Right lobe of liver (tissue), 6 donors: Measurements from ENCODE around the gene SLC2A14. TPM values are rescaled to one million over a fixed set of nuclear protein-coding genes. Genes with fewer than 3 reads are reported as not detected.
"Not testable (repeated sequence)": the region's sequence is repeated elsewhere in the genome, so short reads cannot be mapped to it uniquely, and the experiment has no call there.

Source experiments
- ATAC-seq, 4 donors: fragments of 200-7000 bp; cut with Tn5 transposase; one replicate each; pipeline ENCODE4 v1.9.1; 2020; ENCODE audit warnings: mild to moderate bottlenecking in 4 of 4, moderate library complexity in 4 of 4
- DNase-seq, 3 donors: peaks; one replicate each; pipeline ENCODE4 v3.0.0-alpha.2; 2020
- H3K27ac ChIP-seq, 3 donors: fragments of 200-600 bp; one replicate each; pipeline ENCODE4 v1.8.0; 2022
- H3K27me3 ChIP-seq, 2 donors: fragments of 200-600 bp; one replicate each; pipeline ENCODE4 v1.8.0; 2022
- H3K36me3 ChIP-seq, 4 donors: fragments of 200-600 bp; sonication (generic) in 1 of 4; one replicate each; pipeline versions ENCODE4 v1.5.1 to v1.8.0; 2017 to 2022; ENCODE audit warnings: control low read depth in 1 of 4
- H3K4me1 ChIP-seq, 4 donors: fragments of 200-600 bp; sonication (generic) in 1 of 4; one replicate each; pipeline versions ENCODE4 v1.5.1 to v1.8.0; 2017 to 2022; ENCODE audit warnings: control low read depth in 1 of 4
- H3K4me3 ChIP-seq, 3 donors: fragments of 200-600 bp; one replicate each; pipeline ENCODE4 v1.8.0; 2022
- H3K9me3 ChIP-seq, 4 donors: fragments of 200-600 bp; sonication (generic) in 1 of 4; one replicate each; pipeline versions ENCODE4 v1.5.1 to v1.8.0; 2017 to 2022; ENCODE audit warnings: control low read depth in 1 of 4
- POLR2A ChIP-seq: fragments of 450-650 bp; IDR thresholded peaks from one replicate; pipeline ENCODE4 v1.6.1; 2017; ENCODE audit warnings: antibody characterized with exemption, mild to moderate bottlenecking
- WGBS: methylation state at CpG from one replicate; pipeline ENCODE4 v1.1.6; 2018; ENCODE audit warnings: low coverage, low lambda C conversion rate; ENCODE audit not compliant: insufficient coverage; ENCODE audit errors: missing lambda C conversion rate; 5-methylcytosine and 5-hydroxymethylcytosine counted together
- intact Hi-C, 2 donors: fragments of 100-400 bp; cut with DNase I; formaldehyde crosslinking; loops; one replicate each; pipeline versions ENCODE4 v1.11.2 to v1.14.1; 2022
- total RNA-seq, 6 experiments: library from RNA; depleted of rRNA in 2 of 6; stranded (reverse); fragments of >200 nt in 2 of 6; fragmentation: NEBNext Ultra II Directional in 3 of 6; extraction: Animal tissue kit (Norgen Biotek cat#: 25700) in 3 of 6; gene quantifications; one replicate each; pipeline versions ENCODE4 v1.1.0 to v1.2.4, GENCODE V29; 2016 to 2023
- TF ChIP-seq, protein P1 (sequence below), 4 donors: fragments of 200-600 bp in 3 of 4; fragments of 450-650 bp in 1 of 4; IDR thresholded peaks; one replicate each; pipeline versions ENCODE4 v1.5.1 to v1.8.0; 2016 to 2022; ENCODE audit warnings: antibody characterized with exemption in 4 of 4, mild to moderate bottlenecking in 2 of 4
- donor health status: DM: no; HTN: yes; CAD: no.
- donor health status: DM: no; HTN: no; CAD: no.
- donor health status: DM: no; HTN: no; CAD: no.
- donor health status: DM: no; HTN: yes; CAD: no.
- donor health status: DM: no; HTN: yes; CAD: no.

The SLC2A14 gene
- total RNA-seq, 6 experiments from 2014 or later: 0.18 to 110 (median 0.95) TPM

DNA sequence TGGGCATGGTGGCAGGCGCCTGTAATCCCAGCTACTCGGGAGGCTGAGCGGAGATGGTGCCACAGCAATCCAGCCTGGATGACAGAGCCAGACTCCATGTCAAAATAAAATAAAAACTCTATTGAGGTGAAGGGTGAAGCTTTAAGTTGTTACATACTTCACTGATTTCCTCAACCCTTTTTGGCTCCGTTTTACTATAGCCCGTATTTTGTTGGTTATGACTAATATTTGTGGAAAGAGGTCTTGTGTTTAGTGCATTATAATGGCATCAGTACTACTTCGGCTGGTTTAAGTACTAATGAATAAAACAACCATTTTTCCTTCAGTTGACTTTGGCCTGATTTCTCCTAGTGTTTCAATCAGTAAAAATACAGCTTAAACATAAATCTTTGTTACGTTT lies 27.0 kb upstream of the SLC2A14 start:
- H3K27ac ChIP-seq: no peak overlapping the region
- WGBS: 91% methylated on average over 7 of the region's 7 CpGs
- H3K4me1 ChIP-seq: no peaks in the 10 kb centered on the region
- no peak for TF ChIP-seq POLR2A
- TF ChIP-seq, protein P1, sequence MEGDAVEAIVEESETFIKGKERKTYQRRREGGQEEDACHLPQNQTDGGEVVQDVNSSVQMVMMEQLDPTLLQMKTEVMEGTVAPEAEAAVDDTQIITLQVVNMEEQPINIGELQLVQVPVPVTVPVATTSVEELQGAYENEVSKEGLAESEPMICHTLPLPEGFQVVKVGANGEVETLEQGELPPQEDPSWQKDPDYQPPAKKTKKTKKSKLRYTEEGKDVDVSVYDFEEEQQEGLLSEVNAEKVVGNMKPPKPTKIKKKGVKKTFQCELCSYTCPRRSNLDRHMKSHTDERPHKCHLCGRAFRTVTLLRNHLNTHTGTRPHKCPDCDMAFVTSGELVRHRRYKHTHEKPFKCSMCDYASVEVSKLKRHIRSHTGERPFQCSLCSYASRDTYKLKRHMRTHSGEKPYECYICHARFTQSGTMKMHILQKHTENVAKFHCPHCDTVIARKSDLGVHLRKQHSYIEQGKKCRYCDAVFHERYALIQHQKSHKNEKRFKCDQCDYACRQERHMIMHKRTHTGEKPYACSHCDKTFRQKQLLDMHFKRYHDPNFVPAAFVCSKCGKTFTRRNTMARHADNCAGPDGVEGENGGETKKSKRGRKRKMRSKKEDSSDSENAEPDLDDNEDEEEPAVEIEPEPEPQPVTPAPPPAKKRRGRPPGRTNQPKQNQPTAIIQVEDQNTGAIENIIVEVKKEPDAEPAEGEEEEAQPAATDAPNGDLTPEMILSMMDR (IDR thresholded peaks at IDR 0.05): no peak
- H3K36me3 ChIP-seq: no peaks in the 10 kb centered on the region
- intact Hi-C loops: no loop called here
- ATAC-seq (no peak), DNase-seq (no peak)
- H3K4me3 ChIP-seq: no peak overlapping the region
- no peaks in the 10 kb centered on the region for H3K9me3 ChIP-seq
- no peaks in the 10 kb centered on the region for H3K27me3 ChIP-seq

DNA sequence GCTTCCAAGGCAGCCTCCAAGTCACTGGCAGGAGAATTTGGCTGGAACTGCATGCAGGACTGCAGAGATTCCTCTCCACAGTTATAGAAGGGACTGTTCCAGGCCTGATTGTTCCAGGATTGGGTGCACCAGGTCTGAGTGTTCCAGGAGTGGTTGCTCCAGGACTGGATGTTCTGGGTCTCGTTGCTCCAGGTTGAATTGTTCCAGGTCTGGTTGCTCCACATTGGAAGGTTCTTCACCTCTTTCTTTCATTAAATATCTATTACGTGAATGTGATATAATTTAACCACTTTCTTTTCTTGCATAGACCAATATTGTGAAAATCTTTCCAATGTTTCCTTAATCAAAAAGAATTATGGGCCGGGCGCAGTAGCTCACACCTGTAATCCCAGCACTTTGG lies 24.0 kb upstream of the SLC2A14 start:
- H3K9me3 ChIP-seq, H3K4me1 ChIP-seq, H3K27me3 ChIP-seq, H3K27ac ChIP-seq, H3K4me3 ChIP-seq, H3K36me3 ChIP-seq, intact Hi-C loops, ATAC-seq: not testable (repeated sequence)
- peak in 1 of 3 donors; percentile 65 for DNase-seq
- 85% methylated on average over 4 of the region's 4 CpGs for WGBS

DNA sequence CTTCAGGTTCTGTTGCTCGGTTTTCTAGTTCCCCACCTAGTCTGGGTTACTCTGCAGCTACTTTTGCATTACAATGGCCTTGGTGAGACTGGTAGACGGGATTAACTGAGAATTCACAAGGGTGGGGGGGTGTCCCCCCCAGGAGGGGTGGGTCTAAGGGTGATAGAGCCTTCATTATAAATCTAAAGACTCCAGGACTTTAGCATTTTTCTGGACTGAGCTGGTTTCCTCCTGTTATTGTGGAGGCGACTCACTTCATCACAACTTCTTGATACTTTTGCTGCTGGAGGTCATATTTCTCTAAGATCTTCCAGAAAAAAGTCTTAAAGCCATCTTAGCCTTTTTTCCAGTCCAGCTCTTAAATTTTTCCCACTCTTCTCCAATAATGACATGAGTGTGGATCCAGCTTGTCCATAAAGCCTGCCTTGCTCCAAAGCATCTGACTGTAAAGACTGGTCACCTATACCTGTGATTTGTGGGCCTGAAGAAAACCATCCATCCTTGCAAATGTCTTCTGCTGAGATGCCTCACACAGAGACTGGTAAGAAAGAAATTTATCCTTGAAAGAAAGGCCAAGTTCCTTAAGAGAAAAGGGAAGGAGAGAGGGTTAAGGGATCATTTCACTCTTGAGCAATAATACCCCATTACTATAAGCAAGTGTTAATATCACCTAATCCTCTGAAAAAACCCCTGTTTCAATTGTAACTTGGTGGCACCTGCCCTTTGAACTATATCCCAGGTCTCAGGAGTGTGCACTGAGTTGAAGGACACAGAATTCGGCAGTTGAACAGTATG lies 19.7 kb upstream of the SLC2A14 start:
- TF ChIP-seq POLR2A: no peak
- TF ChIP-seq, protein P1 (IDR thresholded peaks at IDR 0.05): no peak
- no peak for DNase-seq
- Histone ChIP-seq H3K27ac (no peak overlapping the region), H3K9me3 (no peaks in the 10 kb centered on the region), H3K36me3 (no peaks in the 10 kb centered on the region), H3K4me3 (no peak overlapping the region), H3K27me3 (no peaks in the 10 kb centered on the region), H3K4me1 (peaks cover 0 to 9% (median 0%) of the 10 kb centered on the region in 4 donors)
- intact Hi-C loops: no loop called here
- 63% methylated on average over 3 of the region's 4 CpGs for WGBS
- no peak for ATAC-seq

DNA sequence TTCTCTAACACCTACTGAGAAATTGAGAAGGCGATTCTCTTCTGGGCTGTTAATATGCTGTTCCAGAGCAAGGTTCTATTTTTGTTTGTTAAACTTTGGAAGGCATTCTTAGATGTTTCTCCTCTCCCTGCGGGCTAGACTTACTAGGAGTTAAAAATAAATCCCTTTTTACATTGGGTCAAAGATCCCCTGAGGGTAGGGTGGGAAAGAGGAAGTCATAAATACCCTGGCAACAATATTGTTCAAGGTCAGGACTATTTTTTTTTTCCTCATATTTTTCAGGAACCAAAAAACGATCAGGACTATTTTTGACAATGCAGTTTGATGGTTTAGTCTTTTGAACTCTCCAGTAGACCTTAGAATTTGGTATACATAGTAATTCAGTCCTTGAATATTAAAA lies 12.0 kb upstream of the SLC2A14 start:
- no peaks in the 10 kb centered on the region for H3K9me3 ChIP-seq
- 37% methylated on average over 3 of the region's 3 CpGs for WGBS
- H3K36me3 ChIP-seq: no peaks in the 10 kb centered on the region
- TF ChIP-seq POLR2A: no peak
- TF ChIP-seq, protein P1 (IDR thresholded peaks at IDR 0.05): no peak
- no peak overlapping the region for H3K4me3 ChIP-seq
- no peaks in the 10 kb centered on the region for H3K27me3 ChIP-seq
- no peaks in the 10 kb centered on the region for H3K4me1 ChIP-seq
- H3K27ac ChIP-seq: no peak overlapping the region
- ATAC-seq: no peak
- intact Hi-C loops: no loop called here
- DNase-seq: no peak

DNA sequence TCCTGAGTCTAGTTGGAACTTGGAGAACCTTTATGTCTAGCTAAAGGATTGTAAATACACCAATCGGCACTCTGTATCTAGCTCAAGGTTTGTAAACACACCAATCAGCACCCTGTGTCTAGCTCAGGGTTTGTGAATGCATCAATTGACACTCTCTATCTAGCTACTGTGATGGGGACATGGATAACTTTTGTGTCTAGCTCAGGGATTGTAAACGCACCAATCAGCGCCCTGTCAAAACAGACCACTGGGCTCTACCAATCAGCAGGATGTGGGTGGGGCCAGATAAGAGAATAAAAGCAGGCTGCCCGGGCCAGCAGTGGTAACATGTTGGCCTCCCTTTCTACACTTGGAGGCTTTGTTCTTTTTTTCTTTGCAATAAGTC lies 9.0 kb upstream of the SLC2A14 start:
- WGBS: 81% methylated on average over 3 of the region's 4 CpGs
- not testable (repeated sequence) for ATAC-seq

DNA sequence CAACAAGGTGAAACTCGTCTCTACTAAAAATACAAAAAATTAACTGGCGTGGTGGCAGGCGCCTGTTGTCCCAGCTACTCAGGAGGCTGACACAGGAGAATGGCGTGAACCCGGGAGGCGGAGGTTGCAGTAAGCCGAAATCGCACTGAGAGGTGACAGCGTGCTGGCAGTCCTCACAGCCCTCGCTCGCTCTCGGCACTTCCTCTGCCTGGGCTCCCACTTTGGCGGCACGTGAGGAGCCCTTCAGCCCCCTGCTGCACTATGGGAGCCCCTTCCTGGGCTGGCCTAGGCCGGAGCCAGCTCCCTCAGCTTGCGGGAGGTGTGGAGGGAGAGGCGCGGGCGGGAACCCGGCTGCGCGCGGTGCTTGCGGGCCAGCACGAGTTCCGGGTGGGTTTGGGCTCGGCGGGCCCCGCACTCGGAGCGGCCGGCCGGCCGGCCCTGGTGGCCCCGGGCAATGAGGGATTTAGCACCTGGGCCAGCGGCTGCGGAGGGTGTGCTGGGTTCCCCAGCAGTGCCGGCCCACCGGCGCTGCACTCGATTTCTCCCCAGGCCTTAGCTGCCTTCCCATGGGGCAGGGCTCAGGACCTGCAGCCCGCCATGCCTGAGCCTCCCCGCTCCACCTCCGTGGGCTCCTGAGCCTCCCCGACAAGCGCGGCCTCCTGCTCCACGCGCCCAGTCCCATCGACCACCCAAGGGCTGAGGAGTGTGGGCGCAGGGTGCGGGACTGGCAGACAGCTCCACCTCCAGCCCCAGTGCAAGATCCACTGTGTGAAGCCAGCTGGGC lies 8.4 kb upstream of the SLC2A14 start:
- H3K4me3 ChIP-seq, ATAC-seq, DNase-seq, H3K36me3 ChIP-seq, H3K4me1 ChIP-seq, intact Hi-C loops, H3K27me3 ChIP-seq, H3K27ac ChIP-seq, H3K9me3 ChIP-seq: not testable (repeated sequence)
- WGBS: no CpG with 5 or more reads among the region's 52 CpGs

More for the DNA sequence above, 9.0 kb upstream of the SLC2A14 start:
- intact Hi-C loops, H3K27me3 ChIP-seq, H3K4me3 ChIP-seq, DNase-seq, H3K27ac ChIP-seq, H3K4me1 ChIP-seq, H3K9me3 ChIP-seq, H3K36me3 ChIP-seq: not testable (repeated sequence)
